PC-3 (cell line): ENCODE results near the gene MAP1B.

Experiments
- CTCF ChIP-seq: fragments of 300-600 bp; sonication (generic); conservative IDR thresholded peaks from 2 replicates; pipeline ENCODE4 v1.5.1; 2017; ENCODE audit warnings: antibody characterized with exemption, low read depth, mild to moderate bottlenecking, low read length
- EZH2 ChIP-seq: fragments of 300-600 bp; sonication (generic); IDR thresholded peaks from one replicate; pipeline ENCODE4 v1.6.1; 2017; ENCODE audit warnings: antibody characterized with exemption, mild to moderate bottlenecking, low read length; ENCODE audit not compliant: unreplicated experiment
- EZH2phosphoT487 ChIP-seq: fragments of 300-600 bp; sonication (generic); IDR thresholded peaks from 2 replicates; pipeline ENCODE4 v1.6.1; 2018; ENCODE audit warnings: mild to moderate bottlenecking, antibody characterized with exemption, low read length, borderline replicate concordance

GRCh38 chr5:72112389-72112788 lies 5.1 kb downstream of the MAP1B start:
- no peak for TF ChIP-seq EZH2
- TF ChIP-seq CTCF = no peak
- TF ChIP-seq EZH2phosphoT487 = no peak
